Vagina (tissue), 2 donors: Measurements from ENCODE around the gene KDELR3. TPM values are rescaled to one million over a fixed set of nuclear protein-coding genes. Genes with fewer than 3 reads are reported as not detected.

Experiments used
- DNase-seq, 2 donors: peaks; one replicate each; pipeline ENCODE4 v3.0.0-alpha.2; 2017; ENCODE audit errors: extremely low spot score in 2 of 2
- H3K27ac ChIP-seq: fragments of 200-600 bp; sonication (generic); one replicate; pipeline ENCODE4 v1.5.1; 2019
- H3K27me3 ChIP-seq: fragments of 200-600 bp; sonication (generic); one replicate; pipeline ENCODE4 v1.5.1; 2019
- H3K36me3 ChIP-seq, 2 donors: fragments of 200-600 bp; sonication (generic); one replicate each; pipeline ENCODE4 v1.5.1; 2017 to 2019
- H3K4me1 ChIP-seq: fragments of 200-600 bp; sonication (generic); one replicate; pipeline ENCODE4 v1.5.1; 2019
- H3K4me3 ChIP-seq, 2 donors: fragments of 200-600 bp; sonication (generic); 1 replicate in 1 of 2; 2 replicates in 1 of 2; pipeline ENCODE4 v1.5.1; 2016 to 2019
- H3K9me3 ChIP-seq: fragments of 200-600 bp; sonication (generic); one replicate; pipeline ENCODE4 v1.5.1; 2019
- POLR2A ChIP-seq, 2 donors: fragments of 450-650 bp; IDR thresholded peaks; one replicate each; pipeline ENCODE4 v1.6.1; 2017; ENCODE audit warnings: antibody characterized with exemption in 2 of 2, mild to moderate bottlenecking in 2 of 2, moderate library complexity in 2 of 2
- POLR2AphosphoS5 ChIP-seq, 2 donors: sonication (generic); formaldehyde crosslinking; IDR thresholded peaks; one replicate each; pipeline ENCODE4 v1.9.0; 2017; ENCODE audit warnings: antibody characterized with exemption in 2 of 2, mild to moderate bottlenecking in 2 of 2, low read depth in 1 of 2; ENCODE audit not compliant: insufficient read depth in 1 of 2
- intact Hi-C: fragments of 100-400 bp; cut with DNase I; formaldehyde crosslinking; loops from one replicate; pipeline ENCODE4 v1.15.1; 2023
- total RNA-seq: library from RNA; depleted of rRNA; stranded (reverse); fragments of >200 nt; gene quantifications from one replicate; pipeline ENCODE4 v1.2.3, GENCODE V29; 2016
- TF ChIP-seq, protein P1 (sequence below), 3 experiments: fragments of 450-650 bp in 2 of 3; fragments of 200-600 bp in 1 of 3; sonication (generic) in 1 of 3; IDR thresholded peaks; one replicate each; pipeline ENCODE4 v1.5.1; 2017 to 2019; ENCODE audit warnings: antibody characterized with exemption in 3 of 3, mild to moderate bottlenecking in 2 of 3, moderate library complexity in 2 of 3

Gene KDELR3
- total RNA-seq, 1 donor from 2014 or later = 3.9 TPM

GRCh38 chr22:38422611-38423511 lies 45.0 kb upstream of the KDELR3 start:
- H3K27me3 ChIP-seq = no peaks in the 10 kb centered on the region
- H3K36me3 ChIP-seq = no peaks in the 10 kb centered on the region
- intact Hi-C loops = no loop called here
- H3K27ac ChIP-seq = no peak overlapping the region
- H3K4me1 ChIP-seq = no peaks in the 10 kb centered on the region
- TF ChIP-seq POLR2A (IDR thresholded peaks at IDR 0.05) (no peak), POLR2AphosphoS5 (IDR thresholded peaks at IDR 0.05; ENCODE audit: insufficient read depth in 1 of 2, low read depth in 1 of 2) (no peak)
- TF ChIP-seq, protein P1, sequence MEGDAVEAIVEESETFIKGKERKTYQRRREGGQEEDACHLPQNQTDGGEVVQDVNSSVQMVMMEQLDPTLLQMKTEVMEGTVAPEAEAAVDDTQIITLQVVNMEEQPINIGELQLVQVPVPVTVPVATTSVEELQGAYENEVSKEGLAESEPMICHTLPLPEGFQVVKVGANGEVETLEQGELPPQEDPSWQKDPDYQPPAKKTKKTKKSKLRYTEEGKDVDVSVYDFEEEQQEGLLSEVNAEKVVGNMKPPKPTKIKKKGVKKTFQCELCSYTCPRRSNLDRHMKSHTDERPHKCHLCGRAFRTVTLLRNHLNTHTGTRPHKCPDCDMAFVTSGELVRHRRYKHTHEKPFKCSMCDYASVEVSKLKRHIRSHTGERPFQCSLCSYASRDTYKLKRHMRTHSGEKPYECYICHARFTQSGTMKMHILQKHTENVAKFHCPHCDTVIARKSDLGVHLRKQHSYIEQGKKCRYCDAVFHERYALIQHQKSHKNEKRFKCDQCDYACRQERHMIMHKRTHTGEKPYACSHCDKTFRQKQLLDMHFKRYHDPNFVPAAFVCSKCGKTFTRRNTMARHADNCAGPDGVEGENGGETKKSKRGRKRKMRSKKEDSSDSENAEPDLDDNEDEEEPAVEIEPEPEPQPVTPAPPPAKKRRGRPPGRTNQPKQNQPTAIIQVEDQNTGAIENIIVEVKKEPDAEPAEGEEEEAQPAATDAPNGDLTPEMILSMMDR (IDR thresholded peaks at IDR 0.05) = no peak
- no peak for DNase-seq
- H3K9me3 ChIP-seq = no peaks in the 10 kb centered on the region
- no peak overlapping the region for H3K4me3 ChIP-seq

DNA sequence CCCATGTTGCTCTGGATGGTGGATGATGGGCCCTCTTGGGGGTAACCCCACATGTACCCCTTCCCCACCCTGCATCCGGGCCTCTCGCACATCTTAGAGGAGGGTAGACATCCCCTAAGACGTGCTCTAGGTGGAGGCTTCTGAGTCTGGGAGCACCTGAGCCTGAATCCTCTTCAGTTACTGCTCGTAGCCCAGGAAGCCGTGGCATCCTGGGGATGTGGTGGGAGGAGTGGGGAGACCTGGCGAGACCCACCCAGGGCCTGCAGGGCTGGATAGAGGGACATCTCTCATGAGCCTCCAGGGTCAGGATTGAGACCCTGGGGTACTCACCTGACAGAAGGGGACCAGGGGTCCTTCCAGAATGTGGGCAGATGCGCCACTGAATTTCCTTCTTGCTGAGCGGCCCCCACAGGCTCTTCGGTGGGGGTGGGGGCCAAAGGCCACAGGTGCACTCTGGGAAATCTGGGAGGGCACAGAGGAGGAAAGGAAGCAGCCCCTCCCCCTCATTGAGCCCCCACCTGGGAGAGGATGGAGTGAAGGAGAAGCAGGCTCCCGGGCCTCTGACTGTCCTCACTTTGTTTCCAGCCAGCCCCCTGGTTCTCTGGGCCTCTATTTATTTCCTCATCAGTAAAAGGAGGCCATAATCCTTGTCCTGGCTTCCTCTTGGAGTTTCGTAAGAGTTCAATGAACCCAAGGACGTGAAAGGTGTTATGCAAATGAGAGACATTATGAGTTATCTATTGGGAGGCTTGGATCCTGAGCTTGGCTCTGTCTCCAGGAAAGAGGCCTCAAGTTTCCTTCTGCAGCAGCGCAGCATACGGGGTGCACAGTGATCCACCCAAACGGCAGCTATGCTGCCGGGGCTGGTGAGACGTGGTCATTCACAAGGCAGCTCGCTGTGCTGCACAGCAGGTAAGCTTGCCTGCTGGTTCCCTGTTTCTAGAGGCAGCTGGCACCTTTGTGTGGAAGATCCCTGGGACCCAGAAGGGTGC lies 44.1 kb upstream of the KDELR3 start:
- Histone ChIP-seq H3K36me3 (no peaks in the 10 kb centered on the region), H3K4me1 (no peaks in the 10 kb centered on the region), H3K9me3 (no peaks in the 10 kb centered on the region), H3K27ac (no peak overlapping the region), H3K4me3 (no peak overlapping the region), H3K27me3 (no peaks in the 10 kb centered on the region)
- DNase-seq = no peak
- intact Hi-C loops = no loop called here
- TF ChIP-seq, protein P1 (IDR thresholded peaks at IDR 0.05) = no peak
- TF ChIP-seq POLR2AphosphoS5 (IDR thresholded peaks at IDR 0.05; ENCODE audit: insufficient read depth in 1 of 2, low read depth in 1 of 2) (no peak), POLR2A (IDR thresholded peaks at IDR 0.05) (no peak)

- no peak overlapping the region for H3K4me3 ChIP-seq
- TF ChIP-seq POLR2AphosphoS5 (IDR thresholded peaks at IDR 0.05; ENCODE audit: insufficient read depth in 1 of 2, low read depth in 1 of 2) (no peak), POLR2A (IDR thresholded peaks at IDR 0.05) (no peak)
- TF ChIP-seq, protein P1 (IDR thresholded peaks at IDR 0.05) = no peak
- H3K27ac ChIP-seq = no peak overlapping the region
- no peaks in the 10 kb centered on the region for H3K36me3 ChIP-seq
- no peaks in the 10 kb centered on the region for H3K27me3 ChIP-seq
- intact Hi-C loops = no loop called here
- no peaks in the 10 kb centered on the region for H3K9me3 ChIP-seq
- no peaks in the 10 kb centered on the region for H3K4me1 ChIP-seq
- DNase-seq = no peak
Measured at GRCh38 chr22:38424525-38425080, 43.3 kb upstream of the KDELR3 start.

- no peak for DNase-seq
- Histone ChIP-seq H3K36me3 (no peaks in the 10 kb centered on the region), H3K27me3 (no peaks in the 10 kb centered on the region), H3K27ac (no peak overlapping the region), H3K4me3 (no peak overlapping the region), H3K9me3 (no peaks in the 10 kb centered on the region), H3K4me1 (no peaks in the 10 kb centered on the region)
- TF ChIP-seq POLR2AphosphoS5 (IDR thresholded peaks at IDR 0.05; ENCODE audit: insufficient read depth in 1 of 2, low read depth in 1 of 2) = no peak
- TF ChIP-seq, protein P1 (IDR thresholded peaks at IDR 0.05) = no peak
- no peak for TF ChIP-seq POLR2A (IDR thresholded peaks at IDR 0.05)
- intact Hi-C loops = no loop called here
Measured at GRCh38 chr22:38426628-38427027, 41.3 kb upstream of the KDELR3 start.
